ENCODE results near the gene OXSR1.
"Not testable (repeated sequence)": the region's sequence is repeated elsewhere in the genome, so short reads cannot be mapped to it uniquely, and the experiment has no call there.

The OXSR1 gene

DNA sequence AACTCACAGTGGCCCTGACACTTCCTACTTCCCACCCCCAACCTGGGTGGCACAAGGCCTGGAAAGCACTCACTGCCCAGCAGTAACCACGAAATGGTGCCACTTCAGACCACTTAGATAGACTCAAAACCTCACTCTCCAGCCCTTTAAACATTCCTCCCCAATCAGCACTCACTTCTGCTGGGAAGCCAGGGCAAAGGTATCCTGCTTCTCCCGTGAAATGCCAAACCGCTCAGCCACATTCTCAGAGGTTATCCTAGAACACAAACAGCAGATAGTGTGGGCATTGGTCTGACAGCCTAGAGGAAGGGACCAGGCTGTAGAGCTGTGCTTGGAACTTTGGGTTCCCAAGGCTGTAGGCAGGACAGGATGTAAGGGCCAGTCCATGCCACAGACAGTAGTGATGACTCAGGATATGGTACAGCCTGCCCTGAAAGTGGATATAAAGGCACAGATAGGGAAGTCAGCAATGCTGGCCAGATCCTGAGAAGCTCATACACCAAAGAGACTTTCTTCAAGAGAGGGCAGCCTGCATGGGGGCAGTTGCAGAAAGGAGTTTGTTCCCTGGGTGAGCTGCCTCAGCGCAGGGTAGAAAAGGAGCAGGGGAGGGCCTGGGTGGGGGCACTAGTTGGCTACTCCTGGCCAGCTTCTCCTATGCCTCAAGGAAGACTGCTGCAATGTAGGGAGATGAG, 37.6 kb upstream of the OXSR1 start:
- no peak for DNase-seq (ENCODE audit: low read depth in 2 of 2, low spot score in 1 of 2)

GRCh38 chr3:38128303-38128655, 37.1 kb upstream of the OXSR1 start:
- no peak for DNase-seq (ENCODE audit: low read depth in 2 of 2, low spot score in 1 of 2)

DNA sequence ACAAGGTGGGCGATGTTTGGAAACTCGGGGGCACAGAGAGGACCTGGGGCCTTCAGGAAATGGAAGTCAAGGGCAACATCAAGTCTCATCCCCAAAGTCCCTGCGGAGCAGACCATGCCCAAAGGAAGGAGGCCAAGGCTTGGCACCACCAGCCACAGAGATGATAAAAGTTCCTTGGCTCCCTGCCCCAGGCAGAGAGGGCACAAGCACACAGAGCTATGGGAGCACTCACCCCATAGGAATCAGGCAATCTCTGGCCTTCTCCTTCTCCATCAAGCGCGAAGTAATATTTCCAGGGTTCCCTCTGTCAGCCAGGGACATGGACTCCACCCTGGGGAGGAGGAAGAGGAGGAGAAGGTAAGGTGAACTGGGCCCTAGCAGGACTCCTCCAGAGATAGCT, 36.3 kb upstream of the OXSR1 start:
- DNase-seq (ENCODE audit: low read depth in 2 of 2, low spot score in 1 of 2) = no peak

DNA sequence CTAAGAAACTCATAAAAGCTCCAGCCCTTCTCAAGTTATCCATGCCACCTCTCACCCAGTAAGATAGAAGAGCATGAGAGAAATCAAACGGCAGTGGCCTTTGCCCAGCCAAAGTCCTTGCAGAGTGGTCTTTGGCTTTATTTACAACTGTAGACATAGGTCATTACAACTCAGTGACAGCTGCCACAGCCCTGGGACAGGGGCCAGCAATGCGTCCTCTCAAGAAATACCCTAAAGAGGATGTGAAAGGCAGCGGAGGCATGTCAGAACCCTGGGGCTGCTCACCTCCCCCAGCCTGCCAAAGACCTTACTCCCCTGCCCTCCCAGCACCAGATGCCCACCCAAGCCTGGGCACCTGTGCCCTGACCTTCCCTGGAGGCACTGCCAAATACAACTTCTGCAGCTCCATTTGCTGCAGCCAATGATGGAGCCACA, 34.7 kb upstream of the OXSR1 start:
- DNase-seq (ENCODE audit: low read depth in 2 of 2, low spot score in 1 of 2) = no peak

DNA sequence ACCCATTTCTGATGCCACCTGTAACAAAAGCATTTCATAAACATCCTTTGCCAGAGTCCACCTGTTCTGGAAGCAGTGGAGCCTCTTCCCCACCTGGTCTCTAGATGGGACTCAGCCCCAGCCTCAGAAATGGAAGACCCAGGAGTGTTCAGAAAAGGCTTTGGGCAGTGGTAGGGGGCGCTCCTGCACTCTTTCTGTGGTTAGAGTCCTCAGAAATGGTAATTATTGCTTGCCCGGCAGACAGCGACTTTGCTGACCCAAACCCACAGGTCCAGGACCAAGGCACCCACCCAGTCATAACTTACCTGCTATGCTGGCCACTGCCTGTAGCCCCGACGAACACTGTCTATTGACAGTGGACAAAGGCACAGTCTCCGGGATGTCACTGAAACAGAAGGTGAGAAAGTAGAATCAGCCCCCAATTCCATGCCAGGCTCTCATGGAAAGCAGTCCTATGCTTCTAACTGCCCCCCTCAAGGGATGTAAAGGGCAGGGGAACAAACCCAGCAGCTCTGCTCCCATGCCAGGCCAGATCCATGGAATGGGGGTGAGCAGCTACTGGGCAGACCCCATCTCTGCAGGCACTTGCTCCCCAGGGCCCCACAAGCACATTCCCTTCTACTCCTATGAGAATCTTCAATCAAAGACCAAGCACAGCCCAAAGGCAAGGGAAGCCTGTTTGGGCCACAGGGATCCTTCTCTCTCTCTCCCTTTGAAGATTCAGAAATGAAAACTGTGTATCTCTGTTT, 33.5 kb upstream of the OXSR1 start:
- no peak for DNase-seq (ENCODE audit: low read depth in 2 of 2, low spot score in 1 of 2)

DNA sequence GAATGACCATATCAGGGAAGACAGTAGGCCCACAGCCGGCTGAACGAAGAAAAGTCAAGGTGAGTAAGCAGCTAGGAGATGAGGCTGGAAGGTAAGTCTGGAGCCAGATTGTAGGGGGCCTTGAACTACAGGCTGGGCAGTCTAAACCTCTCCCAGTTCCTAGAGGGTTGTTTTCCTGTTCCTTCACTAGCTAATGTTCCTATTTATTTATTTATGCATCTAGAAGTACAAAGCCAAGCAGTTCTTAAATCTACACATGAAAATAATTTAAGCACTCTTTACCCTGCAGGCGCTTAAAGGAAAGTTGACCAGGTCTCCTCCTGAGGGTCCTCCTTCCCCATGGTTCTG, 32.2 kb upstream of the OXSR1 start:
- DNase-seq (ENCODE audit: low read depth in 2 of 2, low spot score in 1 of 2) = no peak

- no peak for DNase-seq (ENCODE audit: low read depth in 2 of 2, low spot score in 1 of 2)
These were observed 31.6 kb upstream of the OXSR1 start for GRCh38 chr3:38133557-38134405.

- DNase-seq (ENCODE audit: low read depth in 2 of 2, low spot score in 1 of 2) = not testable (repeated sequence)
These were observed 30.7 kb upstream of the OXSR1 start for GRCh38 chr3:38134517-38135143.

DNA sequence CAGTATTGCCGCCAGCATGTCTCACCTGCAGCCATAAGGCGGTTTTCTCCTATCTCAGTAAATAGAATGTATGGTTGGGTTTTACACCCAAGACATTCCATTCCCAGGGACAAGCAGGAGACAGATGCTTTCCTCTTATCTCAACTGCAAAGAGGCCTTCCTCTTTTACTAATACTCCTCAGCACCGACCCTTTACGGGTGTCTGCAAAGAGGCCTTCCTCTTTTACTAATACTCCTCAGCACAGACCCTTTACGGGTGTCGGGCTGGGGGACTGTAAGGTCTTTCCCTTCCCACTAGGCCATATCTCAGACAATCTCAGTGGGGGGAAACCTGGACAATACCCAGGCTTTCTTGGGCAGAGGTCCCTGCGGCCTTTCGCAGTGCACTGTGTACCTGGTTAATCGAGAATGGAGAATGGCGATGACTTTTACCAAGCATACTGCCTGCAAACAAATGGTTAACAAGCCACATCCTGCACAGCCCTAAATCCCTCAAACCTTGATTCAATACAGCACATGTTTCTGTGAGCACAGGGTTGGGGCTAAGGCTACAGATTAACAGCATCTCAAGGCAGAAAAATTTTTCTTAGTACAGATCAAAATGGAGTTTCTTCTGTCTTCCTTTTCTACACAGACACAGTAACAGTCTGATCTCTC, 29.6 kb upstream of the OXSR1 start:
- DNase-seq (ENCODE audit: low read depth in 2 of 2, low spot score in 1 of 2) = not testable (repeated sequence)

GRCh38 chr3:38136393-38136776, 29.0 kb upstream of the OXSR1 start:
- DNase-seq (ENCODE audit: low read depth in 2 of 2, low spot score in 1 of 2) = no peak

- DNase-seq (ENCODE audit: low read depth in 2 of 2, low spot score in 1 of 2) = peak; percentile 91 to 97
These were observed 28.3 kb upstream of the OXSR1 start, which contains the start of gene ACAA1 for GRCh38 chr3:38136777-38137614. Gene ACAA1 (minus strand): TSS chr3:38137127. CDS start chr3:38137035, 92 bp downstream.

GRCh38 chr3:38137615-38138348, 27.6 kb upstream of the OXSR1 start:
- no peak for DNase-seq (ENCODE audit: low read depth in 2 of 2, low spot score in 1 of 2)

DNA sequence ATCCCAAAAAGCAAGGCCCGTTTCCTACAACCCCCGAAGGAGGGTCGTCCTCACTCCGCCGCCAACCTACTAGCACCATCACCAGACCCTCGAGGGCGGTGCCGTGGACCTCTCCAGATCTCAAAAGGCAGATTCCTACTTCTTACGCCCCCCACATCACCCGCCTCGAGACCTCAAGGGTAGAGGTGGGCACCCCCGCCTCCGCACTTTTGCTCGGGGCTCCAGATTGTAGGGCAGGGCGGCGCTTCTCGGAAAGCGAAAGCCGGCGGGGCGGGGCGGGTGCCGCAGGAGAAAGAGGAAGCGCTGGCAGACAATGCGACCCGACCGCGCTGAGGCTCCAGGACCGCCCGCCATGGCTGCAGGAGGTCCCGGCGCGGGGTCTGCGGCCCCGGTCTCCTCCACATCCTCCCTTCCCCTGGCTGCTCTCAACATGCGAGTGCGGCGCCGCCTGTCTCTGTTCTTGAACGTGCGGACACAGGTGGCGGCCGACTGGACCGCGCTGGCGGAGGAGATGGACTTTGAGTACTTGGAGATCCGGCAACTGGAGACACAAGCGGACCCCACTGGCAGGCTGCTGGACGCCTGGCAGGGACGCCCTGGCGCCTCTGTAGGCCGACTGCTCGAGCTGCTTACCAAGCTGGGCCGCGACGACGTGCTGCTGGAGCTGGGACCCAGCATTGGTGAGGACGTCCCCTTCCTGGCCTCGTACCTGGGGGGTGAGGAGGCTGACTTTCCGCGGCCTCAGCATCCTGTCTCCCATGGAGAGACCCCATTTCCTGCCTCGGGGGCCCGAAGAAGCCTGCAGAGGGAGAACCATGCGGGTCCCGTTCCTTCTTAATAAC, 26.8 kb upstream of the OXSR1 start, which contains the start of gene MYD88:
Gene MYD88, plus strand, starts transcription at position 313 of the 842 bp plus-strand sequence. Its CDS starts 40 bp downstream, at position 353.
- peak; percentile 72 to 84 for DNase-seq (ENCODE audit: low read depth in 2 of 2, low spot score in 1 of 2)

GRCh38 chr3:38139191-38139590, 26.1 kb upstream of the OXSR1 start:
- no peak for DNase-seq (ENCODE audit: low read depth in 2 of 2, low spot score in 1 of 2)

- DNase-seq (ENCODE audit: low read depth in 2 of 2, low spot score in 1 of 2) = no peak
These were observed 25.7 kb upstream of the OXSR1 start for GRCh38 chr3:38139652-38140051.

GRCh38 chr3:38140326-38141172, 24.8 kb upstream of the OXSR1 start:
- no peak for DNase-seq (ENCODE audit: low read depth in 2 of 2, low spot score in 1 of 2)
